Adrenal gland (tissue), 5 donors: ENCODE data around the gene C19orf73.

ENCODE experiments used
- POLR2A ChIP-seq, 2 donors: fragments of 450-650 bp; IDR thresholded peaks; one replicate each; pipeline ENCODE4 v1.6.1; 2017; ENCODE audit warnings: antibody characterized with exemption in 2 of 2, mild to moderate bottlenecking in 2 of 2, moderate library complexity in 1 of 2
- TF ChIP-seq, protein P1 (sequence below), 6 experiments: fragments of 450-650 bp in 4 of 6; fragments of 200-600 bp in 2 of 6; sonication (generic) in 1 of 6; IDR thresholded peaks; 1 replicate in 5 of 6; 2 replicates in 1 of 6; pipeline versions ENCODE4 v1.5.1 to v1.8.0; 2016 to 2021; ENCODE audit warnings: antibody characterized with exemption in 6 of 6, mild to moderate bottlenecking in 2 of 6, moderate library complexity in 1 of 6
- donor health status: DM: no; HTN: no; CAD: no.

DNA sequence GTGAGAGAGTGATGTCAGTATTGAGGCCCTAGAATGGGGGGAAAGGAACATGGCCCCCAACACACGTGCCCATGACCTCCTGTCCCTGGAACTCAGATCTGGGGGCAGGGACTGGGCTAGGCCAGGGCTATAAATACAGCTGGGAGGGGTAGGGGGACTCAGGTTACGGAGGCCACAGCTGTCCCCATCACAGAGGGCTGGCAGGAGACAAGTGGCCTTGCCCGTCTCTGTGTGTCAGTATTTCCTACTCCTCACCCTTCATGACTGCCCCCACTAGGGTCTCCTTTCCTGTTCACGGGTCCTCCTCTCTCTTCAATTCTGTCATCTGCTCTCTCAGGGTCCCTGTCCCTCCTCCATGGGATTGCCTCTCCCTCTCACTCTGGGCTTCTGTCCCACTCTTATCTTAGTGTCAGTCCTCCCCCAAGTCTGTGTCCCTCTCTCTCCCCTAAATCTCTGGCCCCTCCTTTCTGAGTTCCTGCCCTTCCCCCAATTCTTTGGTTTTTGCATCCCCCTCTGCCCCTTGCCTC lies 36.9 kb upstream of the C19orf73 start:
- TF ChIP-seq, protein P1, sequence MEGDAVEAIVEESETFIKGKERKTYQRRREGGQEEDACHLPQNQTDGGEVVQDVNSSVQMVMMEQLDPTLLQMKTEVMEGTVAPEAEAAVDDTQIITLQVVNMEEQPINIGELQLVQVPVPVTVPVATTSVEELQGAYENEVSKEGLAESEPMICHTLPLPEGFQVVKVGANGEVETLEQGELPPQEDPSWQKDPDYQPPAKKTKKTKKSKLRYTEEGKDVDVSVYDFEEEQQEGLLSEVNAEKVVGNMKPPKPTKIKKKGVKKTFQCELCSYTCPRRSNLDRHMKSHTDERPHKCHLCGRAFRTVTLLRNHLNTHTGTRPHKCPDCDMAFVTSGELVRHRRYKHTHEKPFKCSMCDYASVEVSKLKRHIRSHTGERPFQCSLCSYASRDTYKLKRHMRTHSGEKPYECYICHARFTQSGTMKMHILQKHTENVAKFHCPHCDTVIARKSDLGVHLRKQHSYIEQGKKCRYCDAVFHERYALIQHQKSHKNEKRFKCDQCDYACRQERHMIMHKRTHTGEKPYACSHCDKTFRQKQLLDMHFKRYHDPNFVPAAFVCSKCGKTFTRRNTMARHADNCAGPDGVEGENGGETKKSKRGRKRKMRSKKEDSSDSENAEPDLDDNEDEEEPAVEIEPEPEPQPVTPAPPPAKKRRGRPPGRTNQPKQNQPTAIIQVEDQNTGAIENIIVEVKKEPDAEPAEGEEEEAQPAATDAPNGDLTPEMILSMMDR (IDR thresholded peaks at IDR 0.05): no peak
- no peak for TF ChIP-seq POLR2A (IDR thresholded peaks at IDR 0.05)
